ENCODE results near the gene PSTPIP1. TPM values are rescaled to one million over a fixed set of nuclear protein-coding genes. Genes with fewer than 3 reads are reported as not detected.

Gene PSTPIP1
- total and polyA plus RNA-seq, 2 experiments from 2014 or later, result 0.80 TPM; not detected in 1

GRCh38 chr15:77002954-77003912, 8.3 kb downstream of the PSTPIP1 start:
- no peaks in the 10 kb centered on the region for H3K9me3 ChIP-seq (ENCODE audit: low read depth)
- in situ Hi-C loops (cut with MboI), result no loop called here

GRCh38 chr15:77004189-77004588, 9.3 kb downstream of the PSTPIP1 start:
- no peak for DNase-seq
- Histone ChIP-seq H2AFZ (no peak overlapping the region), H4K20me1 (ENCODE audit: insufficient read depth) (no peaks in the 10 kb centered on the region), H3K4me3 (no peak overlapping the region), H3K9me2 (ENCODE audit: insufficient read depth) (no peaks in the 10 kb centered on the region), H3K4me2 (ENCODE audit: unreplicated experiment) (no peak overlapping the region), H3K9ac (no peak overlapping the region), H3K36me3 (ENCODE audit: low read depth) (no peaks in the 10 kb centered on the region), H3K4me1 (ENCODE audit: insufficient read depth) (no peaks in the 10 kb centered on the region), H3K79me2 (ENCODE audit: insufficient read depth) (no peaks in the 10 kb centered on the region), H3K27me3 (replicated peaks; ENCODE audit: insufficient read depth) (peaks cover 3% of the 10 kb centered on the region; the same call in 1 of the 2 replicates), H3K27ac (no peak overlapping the region), H3K9me3 (ENCODE audit: low read depth) (no peaks in the 10 kb centered on the region), H3F3A (ENCODE audit: insufficient read depth) (no peaks in the 10 kb centered on the region)
- WGBS, 2 experiments (ENCODE audit: low coverage in 1 of 2, low lambda C conversion rate in 2 of 2, missing lambda C conversion rate in 2 of 2), result 63 to 71% methylated on average over 4 of the region's 4 CpGs
- TF ChIP-seq EZH2phosphoT487 (IDR thresholded peaks at IDR 0.05; ENCODE audit: insufficient read depth, low read depth) (no peak), EZH2 (IDR thresholded peaks at IDR 0.05; ENCODE audit: insufficient read depth, poor library complexity, severe bottlenecking) (no peak)
- in situ Hi-C loops (cut with MboI), result no loop called here

More at GRCh38 chr15:77002954-77003912, 8.3 kb downstream of the PSTPIP1 start:
- Histone ChIP-seq H3K9me2 (ENCODE audit: insufficient read depth) (no peaks in the 10 kb centered on the region), H3K79me2 (ENCODE audit: insufficient read depth) (no peaks in the 10 kb centered on the region), H3F3A (ENCODE audit: insufficient read depth) (no peaks in the 10 kb centered on the region), H3K27me3 (replicated peaks; ENCODE audit: insufficient read depth) (peaks cover 3% of the 10 kb centered on the region; the same call in 1 of the 2 replicates), H3K36me3 (ENCODE audit: low read depth) (no peaks in the 10 kb centered on the region), H4K20me1 (ENCODE audit: insufficient read depth) (no peaks in the 10 kb centered on the region), H3K9ac (no peak overlapping the region), H3K4me1 (ENCODE audit: insufficient read depth) (no peaks in the 10 kb centered on the region), H2AFZ (no peak overlapping the region), H3K4me3 (no peak overlapping the region), H3K4me2 (ENCODE audit: unreplicated experiment) (no peak overlapping the region), H3K27ac (no peak overlapping the region)
- no peak for DNase-seq
- WGBS, 2 experiments (ENCODE audit: low coverage in 1 of 2, low lambda C conversion rate in 2 of 2, missing lambda C conversion rate in 2 of 2), result 79 to 80% methylated on average over 15 to 16 of the region's 16 CpGs
- TF ChIP-seq EZH2phosphoT487 (IDR thresholded peaks at IDR 0.05; ENCODE audit: insufficient read depth, low read depth) (no peak), EZH2 (IDR thresholded peaks at IDR 0.05; ENCODE audit: insufficient read depth, poor library complexity, severe bottlenecking) (no peak)

GRCh38 chr15:77009176-77009575, 14.2 kb downstream of the PSTPIP1 start:
- Histone ChIP-seq H3K4me1 (ENCODE audit: insufficient read depth) (no peaks in the 10 kb centered on the region), H2AFZ (no peak overlapping the region), H3F3A (ENCODE audit: insufficient read depth) (no peaks in the 10 kb centered on the region), H3K4me3 (no peak overlapping the region), H4K20me1 (ENCODE audit: insufficient read depth) (no peaks in the 10 kb centered on the region), H3K79me2 (ENCODE audit: insufficient read depth) (no peaks in the 10 kb centered on the region), H3K9me3 (ENCODE audit: low read depth) (no peaks in the 10 kb centered on the region), H3K4me2 (ENCODE audit: unreplicated experiment) (no peak overlapping the region), H3K9ac (no peak overlapping the region), H3K36me3 (ENCODE audit: low read depth) (no peaks in the 10 kb centered on the region), H3K27me3 (replicated peaks; ENCODE audit: insufficient read depth) (peaks cover 3% of the 10 kb centered on the region; the same call in 1 of the 2 replicates), H3K27ac (no peak overlapping the region), H3K9me2 (ENCODE audit: insufficient read depth) (no peaks in the 10 kb centered on the region)
- DNase-seq, result no peak
- TF ChIP-seq EZH2phosphoT487 (IDR thresholded peaks at IDR 0.05; ENCODE audit: insufficient read depth, low read depth) (no peak), EZH2 (IDR thresholded peaks at IDR 0.05; ENCODE audit: insufficient read depth, poor library complexity, severe bottlenecking) (no peak)
- WGBS, 2 experiments (ENCODE audit: low coverage in 1 of 2, low lambda C conversion rate in 2 of 2, missing lambda C conversion rate in 2 of 2), result 78 to 85% methylated on average over 6 of the region's 6 CpGs
- in situ Hi-C loops (cut with MboI), result no loop called here

- Histone ChIP-seq H3K27ac (no peak overlapping the region), H3K4me1 (ENCODE audit: insufficient read depth) (no peaks in the 10 kb centered on the region), H3F3A (ENCODE audit: insufficient read depth) (no peaks in the 10 kb centered on the region), H3K4me3 (no peak overlapping the region), H3K79me2 (ENCODE audit: insufficient read depth) (no peaks in the 10 kb centered on the region), H3K9me2 (ENCODE audit: insufficient read depth) (no peaks in the 10 kb centered on the region), H3K36me3 (ENCODE audit: low read depth) (no peaks in the 10 kb centered on the region), H3K9me3 (ENCODE audit: low read depth) (no peaks in the 10 kb centered on the region), H2AFZ (no peak overlapping the region), H3K4me2 (ENCODE audit: unreplicated experiment) (no peak overlapping the region), H3K9ac (no peak overlapping the region), H4K20me1 (ENCODE audit: insufficient read depth) (no peaks in the 10 kb centered on the region), H3K27me3 (replicated peaks; ENCODE audit: insufficient read depth) (peaks cover 3% of the 10 kb centered on the region; the same call in 1 of the 2 replicates)
- peak; percentile 73 for DNase-seq
- 69 to 71% methylated on average over 13 to 14 of the region's 14 CpGs for WGBS, 2 experiments (ENCODE audit: low coverage in 1 of 2, low lambda C conversion rate in 2 of 2, missing lambda C conversion rate in 2 of 2)
- TF ChIP-seq EZH2 (IDR thresholded peaks at IDR 0.05; ENCODE audit: insufficient read depth, poor library complexity, severe bottlenecking) (no peak), EZH2phosphoT487 (IDR thresholded peaks at IDR 0.05; ENCODE audit: insufficient read depth, low read depth) (no peak)
- in situ Hi-C loops (cut with MboI), result no loop called here
Observed at GRCh38 chr15:77009646-77010311, 14.9 kb downstream of the PSTPIP1 start.

All from GM23248 (cell line).